Skin of body (tissue), 2 donors: ENCODE results near the gene MUC5B. TPM values are rescaled to one million over a fixed set of nuclear protein-coding genes. Genes with fewer than 3 reads are reported as not detected.

Experiments used
- DNase-seq: peaks from one replicate; lab custom pipeline; 2025; lab: John Stamatoyannopoulos, UW
- total RNA-seq: library from RNA; depleted of rRNA; stranded (reverse); fragments of >200 nt; gene quantifications from one replicate; pipeline ENCODE4 v1.2.3, GENCODE V29; 2014

The MUC5B gene
- total RNA-seq, 1 donor from 2014 or later, result 0.30 TPM

DNA sequence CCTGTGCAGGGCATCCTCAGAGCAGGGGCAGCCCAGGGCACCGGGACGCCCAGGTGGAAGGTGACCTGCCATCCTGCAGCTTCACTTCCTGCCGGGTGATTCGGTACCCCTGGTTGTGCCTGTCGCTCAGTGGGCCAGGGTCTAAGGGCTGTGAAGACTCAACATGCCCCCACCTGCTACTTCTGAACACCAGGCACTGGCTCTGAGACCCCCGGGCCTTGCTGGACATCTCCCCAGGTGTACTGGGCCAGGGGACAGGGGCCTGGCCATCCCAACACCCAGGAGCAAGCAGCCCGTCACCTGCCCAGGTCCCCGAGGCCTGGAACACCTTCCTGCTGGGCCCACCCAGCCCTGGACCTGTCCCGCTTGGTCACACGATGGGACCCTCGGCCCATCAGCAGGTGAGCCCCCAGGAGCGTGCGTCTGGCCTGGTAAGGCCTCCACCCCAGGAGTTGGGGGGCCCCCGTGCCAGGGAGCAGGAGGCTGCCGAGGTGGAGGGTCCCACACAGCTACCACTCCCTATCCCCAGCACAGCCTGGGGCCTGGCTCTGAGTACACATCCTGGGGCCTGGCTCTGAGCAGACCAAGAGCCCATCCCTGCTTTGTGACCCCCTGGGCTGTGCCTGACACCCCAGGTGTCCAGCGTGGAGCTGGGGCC, 3.9 kb upstream of the MUC5B start:
- DNase-seq, result no peak

DNA sequence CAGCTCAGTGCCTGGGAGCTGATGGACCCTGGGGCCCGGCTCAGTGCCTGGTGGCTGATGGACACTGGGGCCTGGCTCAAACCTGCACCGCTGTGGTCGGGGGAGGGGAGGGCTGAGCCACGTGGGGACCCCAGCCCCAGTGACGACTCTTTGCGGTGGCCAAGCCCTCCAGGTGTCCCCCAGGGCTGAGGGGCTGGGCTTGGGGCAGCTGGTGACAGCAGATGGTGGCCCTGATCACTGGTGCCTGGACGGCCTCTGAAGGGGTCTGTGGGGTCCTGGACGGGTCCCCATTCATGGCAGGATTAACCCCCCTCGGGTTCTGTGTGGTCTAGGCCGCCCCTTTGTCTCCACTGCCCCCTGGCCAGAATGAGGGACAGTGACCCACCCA, 3.4 kb upstream of the MUC5B start:
- no peak for DNase-seq

DNA sequence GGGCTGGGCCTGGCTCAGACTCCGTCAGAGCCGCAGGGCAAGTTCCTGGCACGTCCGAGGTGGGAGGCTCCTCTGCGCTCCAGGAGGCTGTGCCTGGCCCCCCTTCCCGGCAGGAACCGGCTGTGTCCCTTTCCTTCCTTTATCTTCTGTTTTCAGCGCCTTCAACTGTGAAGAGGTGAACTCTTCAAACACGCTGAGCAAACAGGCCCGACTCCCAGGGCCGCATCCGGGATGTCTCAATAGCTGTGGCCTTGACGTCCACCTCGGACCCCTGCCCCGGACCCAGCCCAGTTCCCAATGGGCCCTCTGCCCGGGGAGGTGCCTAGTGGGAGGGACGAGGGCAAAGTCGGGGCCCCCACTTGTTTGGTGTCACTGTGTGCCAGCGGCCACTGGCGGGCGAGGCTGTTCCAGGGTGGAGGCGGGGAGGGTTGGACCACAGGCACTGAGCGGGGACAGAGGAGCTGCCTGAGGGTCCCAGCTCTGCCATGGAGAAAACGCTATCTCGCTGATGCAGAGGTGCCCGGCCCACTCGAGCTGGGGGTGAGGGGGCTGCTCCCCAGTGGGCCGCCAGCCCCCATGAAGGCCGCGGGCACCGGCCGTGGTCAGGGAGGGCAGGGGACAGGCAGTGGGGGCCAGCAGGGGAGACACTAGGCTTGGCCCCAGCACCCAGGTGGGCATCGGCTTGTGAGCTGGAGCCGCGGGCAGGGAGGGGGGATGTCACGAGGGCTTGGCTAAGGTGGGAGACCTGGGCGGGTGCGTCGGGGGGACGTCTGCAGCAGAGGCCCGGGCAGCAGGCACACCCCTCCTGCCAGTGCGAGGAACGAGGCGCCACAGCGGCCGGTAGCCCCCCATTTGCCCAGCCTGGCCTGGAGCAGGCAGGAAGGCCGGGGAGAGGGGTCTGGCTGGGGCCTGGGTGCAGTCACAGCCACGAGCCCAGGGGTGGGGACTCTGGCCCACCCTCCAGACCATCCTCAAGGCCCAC, 2.7 kb upstream of the MUC5B start:
- DNase-seq, result no peak

DNA sequence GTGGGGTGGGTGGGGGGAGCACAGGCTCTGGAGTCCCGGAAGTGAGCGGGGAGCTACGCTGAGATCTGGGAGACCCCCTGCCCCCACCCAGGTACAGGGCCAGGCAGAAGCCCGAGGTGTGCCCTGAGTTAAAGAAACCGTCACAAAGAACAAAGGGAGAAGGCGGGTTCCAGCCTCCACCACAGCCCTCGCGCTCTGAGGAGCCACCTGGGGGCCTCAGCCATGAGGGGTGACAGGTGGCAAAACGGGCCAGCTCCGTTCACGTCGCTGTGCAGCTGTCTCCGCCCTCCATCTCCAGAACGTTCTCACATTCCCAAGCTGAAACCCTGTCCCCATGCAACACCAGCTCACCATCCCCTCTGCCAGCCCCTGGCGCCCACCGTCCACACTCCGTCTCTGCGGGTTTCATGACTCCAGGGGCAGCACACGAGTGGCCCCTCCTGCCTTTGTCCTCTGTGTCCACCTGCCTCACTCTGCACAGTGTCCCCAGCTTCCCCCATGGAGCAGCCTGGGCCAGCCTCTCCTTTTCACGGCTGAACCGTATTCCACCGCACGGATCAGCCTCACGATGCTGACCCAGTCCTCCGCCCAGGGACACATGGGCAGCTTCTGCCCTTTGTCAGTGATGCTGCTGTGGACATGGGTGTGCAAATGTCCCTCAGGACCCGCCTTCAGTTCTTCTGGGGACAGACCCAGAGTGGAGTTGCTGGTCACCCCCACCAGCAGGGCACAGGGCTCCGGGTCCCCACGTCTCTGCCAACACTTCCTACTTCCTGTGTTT, 1.7 kb upstream of the MUC5B start:
- no peak for DNase-seq

DNA sequence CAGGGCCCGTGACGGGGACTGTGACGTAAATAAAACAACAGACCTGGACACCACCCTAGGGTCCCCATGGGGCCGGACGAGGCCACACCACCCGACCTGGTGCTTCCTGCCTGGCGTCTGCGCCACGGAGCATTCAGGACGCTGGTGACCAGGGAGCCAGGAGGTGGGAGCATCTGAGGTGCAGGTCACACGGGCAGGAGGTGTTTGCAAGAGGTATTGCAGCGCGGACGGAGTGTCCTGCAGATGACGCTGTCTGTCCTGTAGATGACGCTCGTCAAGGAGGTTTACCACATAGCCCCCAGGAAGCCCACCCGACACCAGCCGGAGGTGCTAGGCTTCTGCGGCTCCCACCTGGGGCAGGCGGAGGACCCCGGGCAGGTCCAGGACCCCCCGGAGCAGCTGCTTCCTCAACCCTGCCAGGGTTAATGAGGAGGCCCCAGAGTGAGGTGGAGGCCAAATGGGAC, 986 bp upstream of the MUC5B start:
- no peak for DNase-seq

DNA sequence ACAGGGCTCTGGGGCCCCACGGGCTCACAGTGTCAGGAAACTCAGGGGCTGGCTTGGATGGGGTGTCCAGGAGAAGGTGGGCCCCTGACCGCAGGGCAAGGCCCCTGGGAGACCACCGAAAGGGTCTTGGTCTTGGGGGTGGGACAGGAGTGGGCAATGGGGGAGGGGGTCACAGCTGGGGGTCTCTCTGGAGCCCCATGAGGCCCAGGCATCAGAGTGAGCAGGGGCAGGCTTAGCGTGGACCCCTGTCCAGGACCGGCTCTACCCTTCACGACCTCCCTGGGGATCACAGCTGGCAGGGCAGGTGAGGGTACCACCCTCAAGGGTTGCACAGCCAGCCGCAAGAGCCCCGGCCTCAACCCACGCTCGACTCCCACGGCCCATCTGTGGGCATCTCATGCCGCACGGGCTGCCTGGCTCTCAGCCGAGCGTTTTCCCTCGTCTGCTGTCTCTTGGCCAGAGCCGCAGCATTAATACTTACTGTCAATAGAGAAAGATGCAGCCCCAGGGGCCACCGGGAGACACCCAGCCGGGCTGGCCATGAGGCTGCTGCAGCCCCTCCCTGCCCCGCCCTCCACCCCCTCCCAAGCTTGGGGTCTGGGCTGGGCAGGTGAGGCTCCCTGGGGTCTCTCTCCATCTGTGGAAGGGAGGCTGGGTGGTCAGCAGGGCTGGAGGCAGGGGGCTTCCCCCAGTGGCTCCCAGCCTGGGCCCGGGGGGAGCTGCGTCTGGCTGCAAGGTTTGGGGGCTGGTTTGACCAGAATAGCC, 662 bp downstream of the MUC5B start:
- no peak for DNase-seq

DNA sequence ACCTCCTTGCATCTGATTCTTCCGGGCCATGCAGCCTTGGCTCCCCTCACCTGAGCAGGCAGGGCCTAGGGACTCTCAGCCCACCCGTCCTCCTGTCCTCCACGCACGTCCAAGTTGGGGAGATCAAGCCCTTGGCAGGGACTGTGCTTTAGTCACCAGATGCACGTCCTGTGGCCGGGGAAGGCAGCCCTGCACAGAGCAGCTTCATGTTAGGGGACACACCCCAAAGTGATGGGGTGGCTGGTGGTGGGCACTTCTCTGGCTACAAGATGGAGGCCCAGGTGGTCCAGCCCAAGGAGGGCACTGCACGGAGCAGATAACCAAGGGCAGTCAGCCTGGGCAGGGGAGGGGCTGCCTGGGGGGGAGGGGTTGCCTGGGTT, 1.2 kb downstream of the MUC5B start:
- DNase-seq, result no peak

DNA sequence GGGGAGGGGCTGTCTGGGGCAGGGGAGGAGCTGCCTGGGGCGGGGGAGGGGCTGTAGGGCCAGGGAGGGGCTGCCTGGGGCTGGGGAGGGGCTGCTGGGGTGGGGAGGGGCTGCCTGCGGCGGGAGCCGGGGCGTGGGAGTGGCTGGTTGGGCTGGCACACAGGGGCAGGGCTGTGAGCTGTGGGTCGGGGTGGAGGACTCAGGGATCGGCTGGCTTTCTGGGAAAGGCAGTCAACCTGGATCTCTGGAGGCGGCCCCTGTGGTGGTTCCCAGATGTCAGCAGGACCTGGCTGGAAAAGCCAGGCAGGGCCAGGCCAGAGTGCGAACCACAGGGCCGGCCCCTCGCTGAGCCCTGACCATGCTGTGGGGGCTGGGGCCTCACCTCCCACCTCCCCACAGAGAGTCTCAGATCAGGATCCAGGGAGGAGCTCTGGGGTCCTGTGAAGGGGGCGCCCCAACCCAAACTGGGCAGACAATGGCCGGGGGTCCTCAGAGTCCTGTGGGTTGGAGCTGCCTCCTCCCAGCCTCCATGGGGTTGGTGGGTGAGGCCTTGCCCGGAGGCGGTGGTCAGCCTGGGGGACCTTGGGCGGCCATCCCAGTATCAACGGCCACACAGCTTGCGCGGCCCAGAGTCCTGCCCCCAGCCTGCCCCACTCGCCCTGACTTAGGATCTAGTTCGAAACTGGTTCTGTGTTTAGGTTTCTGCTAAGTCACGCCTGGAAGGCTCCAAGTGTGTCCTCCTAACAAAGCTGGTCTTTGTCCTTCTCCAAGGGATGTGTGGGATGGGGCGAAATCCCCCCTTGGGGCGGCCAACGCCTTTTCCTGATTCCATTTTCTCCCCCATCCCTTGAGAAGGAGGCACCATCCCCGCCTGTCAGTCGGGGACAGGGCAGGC, 1.9 kb downstream of the MUC5B start:
- DNase-seq, result no peak

DNA sequence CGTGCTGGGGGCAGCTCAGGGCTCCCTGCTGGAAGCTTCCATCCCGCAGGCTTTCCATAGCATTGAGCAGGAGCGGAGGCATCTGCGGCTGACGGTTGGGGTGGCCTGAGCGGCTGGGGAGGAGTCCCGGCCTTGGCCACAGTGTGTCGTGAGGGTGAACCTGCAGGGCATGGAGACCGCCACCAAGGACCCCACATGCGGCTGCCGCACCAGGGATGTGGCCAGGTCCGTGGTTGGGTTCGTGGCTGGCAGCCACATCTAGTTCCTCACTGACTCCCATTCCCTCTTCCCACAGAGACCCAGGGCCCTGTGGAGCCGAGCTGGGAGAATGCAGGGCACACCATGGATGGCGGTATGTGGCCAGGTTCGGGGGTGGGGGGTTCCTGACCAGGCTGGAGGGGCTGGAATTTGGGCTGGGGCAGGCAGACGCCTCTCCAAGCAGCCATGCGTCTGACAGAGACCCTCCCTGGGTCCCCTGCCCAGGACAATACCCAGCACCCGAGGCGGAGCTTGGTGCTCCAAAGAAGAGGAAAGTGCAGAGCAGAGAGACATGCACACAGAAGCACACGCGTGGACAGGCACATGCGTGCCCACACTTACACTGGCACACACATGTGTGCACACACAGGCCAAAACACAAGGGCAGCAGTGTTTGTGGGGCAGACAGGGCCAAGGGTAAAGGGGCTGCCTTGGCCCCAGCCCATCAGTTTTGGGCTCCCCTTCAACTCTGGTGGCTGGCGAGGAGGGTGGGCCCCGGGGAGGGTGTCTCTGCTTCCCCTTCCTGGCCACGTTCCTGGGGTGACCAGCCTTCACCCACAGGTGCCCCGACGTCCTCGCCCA, 2.7 kb downstream of the MUC5B start:
- DNase-seq, result no peak

DNA sequence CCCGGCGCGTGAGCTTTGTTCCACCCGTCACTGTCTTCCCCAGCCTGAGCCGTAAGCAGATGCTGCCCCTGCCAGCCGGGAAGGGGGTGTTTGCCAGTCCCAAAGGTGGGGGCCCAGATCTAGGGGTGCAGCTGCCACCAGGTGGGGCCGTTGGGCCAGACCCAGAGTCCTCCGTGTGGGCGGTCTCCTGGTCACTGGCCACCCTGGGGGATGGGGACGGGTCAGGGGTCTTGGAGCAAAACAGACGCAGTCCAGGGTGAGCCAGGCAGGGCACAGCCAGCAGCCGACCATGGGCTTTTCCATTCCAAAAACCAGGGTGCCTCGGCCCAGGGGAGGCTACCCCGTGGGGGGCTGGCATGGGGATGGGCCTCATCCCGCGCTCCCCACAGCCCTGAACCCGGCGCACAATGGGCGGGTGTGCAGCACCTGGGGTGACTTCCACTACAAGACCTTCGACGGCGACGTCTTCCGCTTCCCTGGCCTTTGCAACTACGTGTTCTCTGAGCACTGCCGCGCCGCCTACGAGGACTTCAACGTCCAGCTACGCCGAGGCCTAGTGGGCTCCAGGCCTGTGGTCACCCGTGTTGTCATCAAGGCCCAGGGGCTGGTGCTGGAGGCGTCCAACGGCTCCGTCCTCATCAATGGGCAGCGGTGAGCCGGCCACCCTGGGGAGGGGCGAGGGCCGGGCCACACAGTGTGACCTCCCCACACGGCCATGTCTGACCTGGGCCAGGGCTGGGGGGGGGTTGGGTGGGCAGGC, 3.5 kb downstream of the MUC5B start:
- no peak for DNase-seq

DNA sequence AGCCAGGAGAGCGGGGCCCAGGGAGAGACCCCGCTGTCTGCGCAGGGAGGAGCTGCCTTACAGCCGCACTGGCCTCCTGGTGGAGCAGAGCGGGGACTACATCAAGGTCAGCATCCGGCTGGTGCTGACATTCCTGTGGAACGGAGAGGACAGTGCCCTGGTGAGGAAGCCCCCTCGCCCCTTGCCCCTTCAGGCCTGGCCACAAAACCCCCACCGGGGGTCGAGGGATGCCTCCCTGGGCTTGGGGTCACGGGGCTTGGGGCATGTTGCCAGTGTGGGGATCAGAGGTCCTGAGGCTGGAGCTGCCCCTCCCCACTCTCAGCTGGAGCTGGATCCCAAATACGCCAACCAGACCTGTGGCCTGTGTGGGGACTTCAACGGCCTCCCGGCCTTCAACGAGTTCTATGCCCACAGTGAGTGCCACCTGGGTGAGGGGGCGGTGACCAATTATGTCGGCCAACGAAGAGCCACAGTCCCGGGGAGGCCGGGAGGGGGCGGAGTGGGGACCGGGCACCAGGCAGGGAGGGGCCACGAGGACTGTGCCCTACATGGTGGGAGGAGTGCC, 4.2 kb downstream of the MUC5B start:
- DNase-seq, result no peak

DNA sequence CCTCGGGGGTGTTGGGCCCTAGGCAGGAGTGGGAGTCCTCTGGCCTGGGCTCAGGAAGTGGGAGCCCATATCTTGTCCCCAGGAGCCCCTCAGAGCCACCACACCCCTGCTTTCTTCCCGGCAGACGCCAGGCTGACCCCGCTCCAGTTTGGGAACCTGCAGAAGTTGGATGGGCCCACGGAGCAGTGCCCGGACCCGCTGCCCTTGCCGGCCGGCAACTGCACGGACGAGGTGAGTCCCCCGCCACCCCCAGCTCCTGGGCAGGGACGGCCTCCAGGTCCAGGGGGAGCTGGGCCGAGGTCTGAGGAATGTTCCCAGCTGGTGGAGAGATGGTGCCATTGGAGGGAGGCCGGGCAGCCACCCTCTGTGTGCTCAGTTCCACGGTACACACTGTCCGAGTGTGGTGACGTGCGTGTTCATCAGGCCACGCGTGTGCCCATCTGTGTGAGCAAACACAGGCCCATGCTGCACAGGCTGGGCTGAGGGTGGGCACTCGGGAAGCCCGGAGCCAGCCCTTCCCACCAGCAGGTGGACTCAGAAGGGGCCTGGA, 4.8 kb downstream of the MUC5B start:
- no peak for DNase-seq

DNA sequence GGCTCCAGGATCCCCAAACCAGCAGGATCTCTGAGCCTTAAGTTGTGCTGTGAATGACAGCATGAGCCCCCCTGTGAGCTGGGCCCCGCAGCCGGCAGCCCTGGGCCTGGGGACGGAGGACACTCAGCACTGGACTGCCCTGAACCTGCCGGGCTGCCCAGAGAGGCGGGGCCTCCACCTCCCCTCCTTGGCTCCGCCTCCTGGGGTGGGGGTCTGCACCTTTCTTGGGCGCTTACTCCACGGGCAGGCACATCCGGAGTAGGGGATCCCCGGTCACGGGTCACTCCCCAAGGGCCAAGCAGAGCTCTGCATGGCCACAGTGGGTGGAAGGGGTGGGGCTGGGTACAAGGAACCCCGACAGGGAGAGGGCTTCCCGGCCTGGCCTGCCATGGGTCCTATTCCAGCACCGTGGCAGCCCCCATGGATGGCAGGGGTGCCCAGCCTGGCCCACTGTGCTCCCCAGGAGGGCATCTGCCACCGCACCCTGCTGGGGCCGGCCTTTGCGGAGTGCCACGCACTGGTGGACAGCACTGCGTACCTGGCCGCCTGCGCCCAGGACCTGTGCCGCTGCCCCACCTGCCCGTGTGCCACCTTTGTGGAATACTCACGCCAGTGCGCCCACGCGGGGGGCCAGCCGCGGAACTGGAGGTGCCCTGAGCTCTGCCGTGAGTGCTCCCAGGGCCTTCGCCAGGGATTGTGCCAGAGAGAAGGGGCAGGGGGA, 5.4 kb downstream of the MUC5B start:
- DNase-seq, result no peak

DNA sequence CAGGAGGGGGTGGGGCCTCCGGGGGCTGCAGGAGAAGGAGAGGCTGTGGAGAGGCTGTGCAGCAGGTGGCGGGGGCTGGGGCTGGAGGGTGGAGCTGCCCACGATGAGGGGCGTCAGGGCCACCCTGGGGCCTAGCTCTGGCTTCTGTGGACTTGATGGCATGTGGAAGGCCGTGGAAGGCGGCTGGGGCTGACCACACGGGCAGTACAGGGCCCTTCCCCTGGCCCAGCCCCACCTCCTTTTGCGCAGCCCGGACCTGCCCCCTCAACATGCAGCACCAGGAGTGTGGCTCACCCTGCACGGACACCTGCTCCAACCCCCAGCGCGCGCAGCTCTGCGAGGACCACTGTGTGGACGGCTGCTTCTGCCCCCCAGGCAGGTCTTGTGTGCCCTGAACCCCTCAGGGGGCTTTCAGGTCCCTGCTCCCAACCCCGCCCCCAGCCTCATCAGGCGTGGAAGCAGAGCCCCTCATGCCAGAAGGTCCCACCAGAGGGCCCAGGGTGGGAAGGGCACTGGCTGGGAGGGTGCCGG, 6.1 kb downstream of the MUC5B start:
- no peak for DNase-seq

DNA sequence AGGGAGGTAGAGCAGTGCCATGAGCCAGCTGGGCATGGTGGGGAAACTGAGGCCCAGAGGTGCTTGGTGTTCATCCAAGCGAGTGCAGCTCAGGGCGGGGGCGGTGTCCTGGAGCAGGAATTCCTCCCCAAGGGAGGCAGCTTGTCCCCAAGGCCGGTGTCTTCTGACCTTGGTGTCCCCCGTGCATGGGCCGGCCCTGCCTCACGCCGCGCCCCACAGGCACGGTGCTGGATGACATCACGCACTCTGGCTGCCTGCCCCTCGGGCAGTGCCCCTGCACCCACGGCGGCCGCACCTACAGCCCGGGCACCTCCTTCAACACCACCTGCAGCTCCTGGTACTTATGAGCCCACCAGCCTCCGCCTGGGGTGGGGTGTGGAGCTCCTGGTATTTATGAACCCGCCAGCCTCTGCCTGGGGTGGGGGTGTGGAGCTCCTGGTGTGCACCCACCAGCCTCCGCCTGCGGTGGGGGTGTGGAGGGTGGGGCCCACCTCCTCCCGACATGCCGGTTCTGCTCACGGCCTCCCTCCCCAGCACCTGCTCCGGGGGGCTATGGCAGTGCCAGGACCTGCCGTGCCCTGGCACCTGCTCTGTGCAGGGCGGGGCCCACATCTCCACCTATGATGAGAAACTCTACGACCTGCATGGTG, 6.7 kb downstream of the MUC5B start:
- DNase-seq, result no peak

DNA sequence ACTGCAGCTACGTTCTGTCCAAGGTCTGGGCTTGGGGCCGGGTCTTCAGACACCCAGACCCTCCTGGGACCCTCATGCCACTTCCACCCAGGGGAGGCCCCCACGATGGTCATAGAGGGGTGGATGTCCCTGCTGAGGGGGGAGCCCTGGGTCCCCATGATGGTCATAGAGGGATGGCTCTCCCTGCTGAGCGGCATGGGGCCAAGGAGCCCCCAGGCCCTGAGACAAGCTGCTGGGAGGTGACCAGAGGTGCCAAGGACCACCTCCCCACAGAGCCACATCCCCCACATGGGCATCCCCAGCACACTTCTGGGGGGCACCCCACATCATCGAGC, 7.2 kb downstream of the MUC5B start:
- no peak for DNase-seq
